PFSK-1 (cell line): Measurements from ENCODE around the gene ESPN.

Source experiments
- POLR2AphosphoS5 ChIP-seq: IDR thresholded peaks from 2 replicates; pipeline ENCODE4 v1.6.1; 2012; ENCODE audit warnings: low read depth, mild to moderate bottlenecking, control low read depth, low read length, moderate library complexity
- TF ChIP-seq, protein P1 (sequence below), 2 experiments: IDR thresholded peaks; 2 replicates each; pipeline versions ENCODE4 v1.6.1 to v1.8.0; 2011 to 2012; ENCODE audit warnings: low read depth in 2 of 2, low read length in 2 of 2, control low read depth in 1 of 2, inconsistent platforms in 1 of 2, mild to moderate bottlenecking in 1 of 2, moderate library complexity in 1 of 2; ENCODE audit not compliant: insufficient read depth in 1 of 2

DNA sequence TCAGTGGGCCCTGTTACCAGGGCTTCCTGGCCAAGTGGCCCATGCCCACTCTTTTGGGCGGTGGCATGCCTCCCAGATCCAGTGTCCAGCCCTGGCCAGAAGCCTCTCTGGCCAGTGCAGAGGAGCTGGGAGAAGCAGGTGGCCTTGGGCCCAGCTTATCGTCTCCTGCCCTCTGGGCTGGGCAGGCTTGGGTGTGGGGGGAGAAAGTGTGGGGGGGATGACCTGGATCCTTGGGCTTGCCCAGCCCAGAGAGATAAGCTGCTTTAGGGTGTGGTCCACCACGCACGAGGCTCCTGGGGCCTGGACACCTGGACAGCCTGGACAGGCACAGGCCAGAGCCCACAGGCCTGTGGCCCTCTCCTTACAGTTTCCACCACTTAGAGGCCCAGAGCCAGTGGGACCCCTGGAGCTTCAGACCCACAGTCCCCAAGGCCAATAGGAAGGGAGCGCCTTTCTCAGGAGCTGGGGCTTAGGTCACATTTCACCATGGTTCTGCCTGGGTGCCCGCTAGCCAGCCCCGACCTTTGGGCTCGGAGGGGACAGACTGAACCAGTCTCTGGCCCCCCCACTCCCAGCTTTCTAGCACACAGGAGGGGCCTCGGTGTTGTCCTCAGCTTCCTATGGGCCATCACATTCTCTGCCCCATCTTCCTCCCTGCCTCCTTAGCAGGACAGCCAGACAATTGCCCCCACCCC lies 1.8 kb downstream of the ESPN start:
- TF ChIP-seq, protein P1, sequence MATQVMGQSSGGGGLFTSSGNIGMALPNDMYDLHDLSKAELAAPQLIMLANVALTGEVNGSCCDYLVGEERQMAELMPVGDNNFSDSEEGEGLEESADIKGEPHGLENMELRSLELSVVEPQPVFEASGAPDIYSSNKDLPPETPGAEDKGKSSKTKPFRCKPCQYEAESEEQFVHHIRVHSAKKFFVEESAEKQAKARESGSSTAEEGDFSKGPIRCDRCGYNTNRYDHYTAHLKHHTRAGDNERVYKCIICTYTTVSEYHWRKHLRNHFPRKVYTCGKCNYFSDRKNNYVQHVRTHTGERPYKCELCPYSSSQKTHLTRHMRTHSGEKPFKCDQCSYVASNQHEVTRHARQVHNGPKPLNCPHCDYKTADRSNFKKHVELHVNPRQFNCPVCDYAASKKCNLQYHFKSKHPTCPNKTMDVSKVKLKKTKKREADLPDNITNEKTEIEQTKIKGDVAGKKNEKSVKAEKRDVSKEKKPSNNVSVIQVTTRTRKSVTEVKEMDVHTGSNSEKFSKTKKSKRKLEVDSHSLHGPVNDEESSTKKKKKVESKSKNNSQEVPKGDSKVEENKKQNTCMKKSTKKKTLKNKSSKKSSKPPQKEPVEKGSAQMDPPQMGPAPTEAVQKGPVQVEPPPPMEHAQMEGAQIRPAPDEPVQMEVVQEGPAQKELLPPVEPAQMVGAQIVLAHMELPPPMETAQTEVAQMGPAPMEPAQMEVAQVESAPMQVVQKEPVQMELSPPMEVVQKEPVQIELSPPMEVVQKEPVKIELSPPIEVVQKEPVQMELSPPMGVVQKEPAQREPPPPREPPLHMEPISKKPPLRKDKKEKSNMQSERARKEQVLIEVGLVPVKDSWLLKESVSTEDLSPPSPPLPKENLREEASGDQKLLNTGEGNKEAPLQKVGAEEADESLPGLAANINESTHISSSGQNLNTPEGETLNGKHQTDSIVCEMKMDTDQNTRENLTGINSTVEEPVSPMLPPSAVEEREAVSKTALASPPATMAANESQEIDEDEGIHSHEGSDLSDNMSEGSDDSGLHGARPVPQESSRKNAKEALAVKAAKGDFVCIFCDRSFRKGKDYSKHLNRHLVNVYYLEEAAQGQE (IDR thresholded peaks at IDR 0.05; ENCODE audit: insufficient read depth in 1 of 2, low read depth in 2 of 2, low read length in 2 of 2), result no peak
- no peak for TF ChIP-seq POLR2AphosphoS5
